Forelimb muscle (tissue), 1 donor: ENCODE results near the gene COL19A1. TPM values are rescaled to one million over a fixed set of nuclear protein-coding genes. Genes with fewer than 3 reads are reported as not detected.
"Not testable (repeated sequence)": the region's sequence is repeated elsewhere in the genome, so short reads cannot be mapped to it uniquely, and the experiment has no call there.

ENCODE experiments used
- DNase-seq: peaks from one replicate; pipeline ENCODE4 v3.0.0-alpha.2; 2013; ENCODE audit warnings: low read depth
- polyA plus RNA-seq: library from polyadenylated mRNA; unstranded; fragments of 120-200 nt; gene quantifications from one replicate; pipeline ENCODE4 v1.2.1, GENCODE V29; 2013; ENCODE audit not compliant: insufficient read length

Gene COL19A1
- polyA plus RNA-seq = 3.3 TPM

- no peak for DNase-seq
Measured at GRCh38 chr6:69866351-69866769, at the start of gene COL19A1. COL19A1 (plus strand) TSS chr6:69866556; CDS start chr6:69879568, 13,012 bp downstream.

GRCh38 chr6:69816569-69816968 lies 49.8 kb upstream of the COL19A1 start:
- no peak for DNase-seq

- DNase-seq = no peak
Measured at GRCh38 chr6:69817358-69817757, 49.0 kb upstream of the COL19A1 start.

GRCh38 chr6:69818223-69818930 lies 48.0 kb upstream of the COL19A1 start:
- DNase-seq = no peak

GRCh38 chr6:69819138-69819537 lies 47.2 kb upstream of the COL19A1 start:
- no peak for DNase-seq

- DNase-seq = no peak
Measured at GRCh38 chr6:69820018-69820417, 46.3 kb upstream of the COL19A1 start.

- DNase-seq = no peak
Measured at GRCh38 chr6:69820438-69820837, 45.9 kb upstream of the COL19A1 start.

- not testable (repeated sequence) for DNase-seq
Measured at GRCh38 chr6:69824355-69824754, 42.0 kb upstream of the COL19A1 start.

GRCh38 chr6:69825904-69826303 lies 40.5 kb upstream of the COL19A1 start:
- no peak for DNase-seq

- no peak for DNase-seq
Measured at GRCh38 chr6:69827276-69827893, 39.0 kb upstream of the COL19A1 start.

- DNase-seq = no peak
Measured at GRCh38 chr6:69832558-69832957, 33.8 kb upstream of the COL19A1 start.

- peak; percentile 46 for DNase-seq
Measured at GRCh38 chr6:69835414-69836179, 30.8 kb upstream of the COL19A1 start.

GRCh38 chr6:69841862-69842261 lies 24.5 kb upstream of the COL19A1 start:
- DNase-seq = no peak

- no peak for DNase-seq
Measured at GRCh38 chr6:69843189-69843588, 23.2 kb upstream of the COL19A1 start.

- no peak for DNase-seq
Measured at GRCh38 chr6:69846312-69846711, 20.0 kb upstream of the COL19A1 start.

GRCh38 chr6:69846770-69847491 lies 19.4 kb upstream of the COL19A1 start:
- DNase-seq = no peak

- no peak for DNase-seq
Measured at GRCh38 chr6:69847492-69847788, 18.9 kb upstream of the COL19A1 start.

GRCh38 chr6:69848552-69848951 lies 17.8 kb upstream of the COL19A1 start:
- no peak for DNase-seq

GRCh38 chr6:69852706-69853105 lies 13.7 kb upstream of the COL19A1 start:
- DNase-seq = no peak

- no peak for DNase-seq
Measured at GRCh38 chr6:69861986-69862385, 4.4 kb upstream of the COL19A1 start.

- DNase-seq = no peak
Measured at GRCh38 chr6:69863766-69864165, 2.6 kb upstream of the COL19A1 start.

- DNase-seq = no peak
Measured at GRCh38 chr6:69865126-69865525, 1.2 kb upstream of the COL19A1 start.
